ENCODE results near the gene PRRX2.

GRCh38 chr9:129714511-129715061 is 49.1 kb downstream of the PRRX2 start:
- TF ChIP-seq CTCF (IDR thresholded peaks at IDR 0.05), result no peak
- TF ChIP-seq POLR2A (IDR thresholded peaks at IDR 0.05), result no peak
